Loucy (cell line): ENCODE results near the gene RPS6KA2.

ENCODE experiments used
- CTCF ChIP-seq: fragments of 200-600 bp; sonication (generic); conservative IDR thresholded peaks from 2 replicates; pipeline ENCODE4 v1.5.1; 2014; ENCODE audit warnings: mild to moderate bottlenecking, antibody characterized with exemption, low read length
- EZH2phosphoT487 ChIP-seq: fragments of 200-600 bp; IDR thresholded peaks from 2 replicates; pipeline ENCODE4 v1.6.1; 2018; ENCODE audit warnings: antibody characterized with exemption, mild to moderate bottlenecking, moderate library complexity, borderline replicate concordance

GRCh38 chr6:166661327-166662085 is 34.5 kb upstream of the RPS6KA2 start:
- no peak for TF ChIP-seq CTCF
- TF ChIP-seq EZH2phosphoT487, result no peak
